22Rv1 (cell line): ENCODE measurements around the gene TUBG2.

Experiments used
- H3K27ac ChIP-seq: fragments of 450-650 bp; 2 replicates; pipeline ENCODE4 v1.5.1; 2017
- CTCF ChIP-seq: fragments of 450-650 bp; IDR thresholded peaks from 2 replicates; pipeline ENCODE4 v1.5.1; 2017; ENCODE audit warnings: mild to moderate bottlenecking
- ZFX ChIP-seq: fragments of 450-650 bp; IDR thresholded peaks from 2 replicates; pipeline ENCODE4 v1.6.1; 2017; ENCODE audit warnings: antibody characterized with exemption, borderline replicate concordance

TUBG2 gene

DNA sequence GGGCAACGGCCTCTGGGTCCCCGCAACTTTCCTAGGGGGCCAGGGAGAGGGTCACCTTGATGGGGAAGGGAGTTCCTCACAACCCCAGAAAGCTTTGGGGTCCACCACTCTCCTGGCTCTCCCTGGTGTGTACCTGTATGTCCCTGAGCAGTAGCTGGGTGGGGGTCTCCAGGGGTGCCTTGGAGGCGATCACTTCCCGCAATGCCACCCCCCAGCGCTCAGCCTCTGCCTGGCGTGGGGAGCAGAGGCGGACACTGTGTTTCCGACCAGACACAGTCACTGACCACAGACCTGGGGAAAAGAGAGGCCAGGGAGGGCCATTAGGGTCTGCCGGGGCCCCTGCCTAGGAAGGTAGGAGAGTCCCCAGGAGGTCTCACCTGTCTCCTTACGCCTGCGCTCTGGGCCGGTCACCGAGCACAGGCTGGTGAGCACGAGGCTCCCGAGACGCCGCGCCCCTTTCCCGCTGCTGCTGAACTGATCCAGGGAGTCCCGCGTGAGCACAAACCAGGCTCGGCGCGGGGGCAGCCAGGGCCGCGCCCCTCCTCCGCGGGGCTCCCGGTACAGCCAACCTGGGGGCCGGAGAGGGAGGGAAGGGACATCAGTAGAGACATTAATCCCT lies 14.3 kb downstream of the TUBG2 start:
- no peak overlapping the region for H3K27ac ChIP-seq
- TF ChIP-seq CTCF (no peak), ZFX (no peak)

GRCh38 chr17:42673885-42674754 lies 15.0 kb downstream of the TUBG2 start:
- TF ChIP-seq ZFX = no peak
- peak; percentile 19; the same call in 1 of the 2 replicates for TF ChIP-seq CTCF
- H3K27ac ChIP-seq = peak overlapping the region; percentile 99

DNA sequence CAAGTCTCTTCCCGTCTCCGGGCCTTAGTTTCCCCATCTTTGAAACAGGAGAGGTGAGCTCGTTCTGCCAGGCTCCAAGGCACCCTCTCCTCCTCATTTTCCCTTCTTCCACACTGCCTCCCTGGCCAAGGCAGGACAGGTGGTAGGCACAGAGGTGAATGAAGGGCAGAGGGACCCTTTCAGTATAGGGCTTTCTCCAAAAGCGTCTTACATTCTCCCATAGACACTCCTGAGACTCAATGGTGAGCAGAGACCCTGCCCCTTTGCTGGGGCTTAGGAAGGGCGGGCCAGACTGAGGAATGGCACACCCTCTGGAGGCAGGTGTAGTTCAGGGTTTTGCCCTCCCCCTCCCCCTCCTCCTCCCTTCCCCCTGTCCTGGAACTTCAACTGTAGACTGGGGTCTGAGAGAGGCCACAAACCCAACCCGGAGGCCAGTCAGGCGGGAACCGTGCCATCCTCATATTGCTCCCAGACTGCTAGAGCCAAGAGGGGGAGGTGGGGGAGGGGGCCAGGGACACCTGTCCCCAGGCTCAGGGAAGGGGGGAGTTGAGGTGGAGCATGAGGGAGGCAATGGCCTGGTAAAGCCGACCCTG lies 15.8 kb downstream of the TUBG2 start:
- H3K27ac ChIP-seq = peak overlapping the region; percentile 99
- no peak for TF ChIP-seq CTCF
- TF ChIP-seq ZFX = no peak

DNA sequence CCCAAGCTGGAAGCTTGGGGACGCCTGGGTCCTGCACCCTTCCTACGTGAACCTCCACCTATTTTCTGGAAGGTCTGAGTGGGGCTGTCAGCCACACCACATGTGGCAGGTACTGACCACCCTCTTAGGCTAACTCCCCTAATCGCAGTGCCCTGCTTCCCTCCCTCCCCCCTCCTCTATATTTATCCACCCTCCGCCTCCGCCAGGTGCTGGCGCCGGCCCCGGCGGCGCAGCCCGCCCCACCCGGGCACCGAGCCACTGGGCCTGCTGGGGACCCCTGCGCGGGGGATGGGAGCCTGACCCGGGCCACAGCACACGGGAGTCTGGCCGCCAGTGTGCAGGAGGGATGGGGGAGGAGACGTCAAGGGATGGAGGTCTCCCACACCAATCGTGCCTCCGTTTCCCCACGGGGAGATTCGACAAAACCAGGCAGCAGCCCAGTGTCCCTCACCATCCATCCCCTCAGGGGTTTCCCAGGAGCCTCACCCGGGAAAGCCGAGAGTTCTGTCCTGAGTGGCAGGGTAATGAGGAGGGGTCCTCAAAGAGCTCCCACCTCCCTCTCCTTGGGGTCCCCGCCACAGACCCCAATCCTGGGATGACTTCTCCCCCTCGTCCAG lies 16.4 kb downstream of the TUBG2 start:
- H3K27ac ChIP-seq = peak overlapping the region; percentile 99
- TF ChIP-seq CTCF = no peak
- no peak for TF ChIP-seq ZFX

DNA sequence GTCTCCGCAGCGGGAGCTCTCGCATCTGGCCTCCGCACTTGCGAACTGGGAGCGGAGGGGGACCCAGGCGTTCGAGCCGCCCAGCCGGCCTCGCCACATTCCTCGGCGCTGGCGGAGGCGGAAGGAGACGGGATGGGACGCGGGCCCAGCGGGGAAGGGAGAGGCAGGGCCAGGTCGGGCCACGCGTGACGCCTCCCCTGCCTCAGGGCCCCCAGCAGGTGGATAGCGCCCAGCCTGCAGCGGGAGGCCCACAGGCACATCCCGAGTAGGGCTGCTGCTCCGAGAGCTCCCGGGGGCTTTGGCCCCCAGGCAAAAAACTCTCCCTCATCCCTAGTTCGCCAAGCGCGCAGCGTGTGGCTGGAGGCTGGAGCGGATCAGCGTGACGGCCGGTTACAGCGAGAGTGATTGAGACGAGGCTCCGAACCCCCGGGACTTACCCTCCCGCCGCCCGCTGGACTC lies 16.9 kb downstream of the TUBG2 start:
- H3K27ac ChIP-seq = peak overlapping the region; percentile 99
- no peak for TF ChIP-seq CTCF
- no peak for TF ChIP-seq ZFX

GRCh38 chr17:42676424-42677011 lies 17.4 kb downstream of the TUBG2 start, which contains the start of gene PLEKHH3:
TSS of gene PLEKHH3 (minus strand) at chr17:42676994. CDS start at chr17:42676563, 431 bp downstream.
- H3K27ac ChIP-seq = peak within 1 kb of the TSS; percentile 99
- TF ChIP-seq ZFX = no peak
- TF ChIP-seq CTCF = peak; percentile 26; the same call in 1 of the 2 replicates
